Measurements from ENCODE around the gene TRAPPC3L. TPM values are rescaled to one million over a fixed set of nuclear protein-coding genes. Genes with fewer than 3 reads are reported as not detected.

Gene TRAPPC3L
- polyA plus RNA-seq, 2 of the 4 experiments (the other 2 are of a cell fraction), result not detected

GRCh38 chr6:116450769-116451740 is 94.4 kb downstream of the TRAPPC3L start:
- Histone ChIP-seq H3K27ac (no peak overlapping the region), H3K4me2 (no peak overlapping the region), H3K9me3 (no peaks in the 10 kb centered on the region), H3K4me1 (peaks cover 20% of the 10 kb centered on the region), H3K4me3 (no peak overlapping the region)
- no peak for FAIRE-seq
- TF ChIP-seq PHF8 (IDR thresholded peaks at IDR 0.05; ENCODE audit: borderline replicate concordance, low read depth) (no peak), RAD21 (conservative IDR thresholded peaks at IDR 0.05 in 1 of 2, IDR thresholded peaks at IDR 0.05 in 1 of 2) (no peak), MYC (IDR thresholded peaks at IDR 0.05; ENCODE audit: borderline replicate concordance, low read length) (no peak), SREBF2 (IDR thresholded peaks at IDR 0.05) (no peak), CTCF (IDR thresholded peaks at IDR 0.05) (no peak), KDM1A (IDR thresholded peaks at IDR 0.05; ENCODE audit: low read depth) (no peak), TP53 (CRISPR knock-in tag; IDR thresholded peaks at IDR 0.05) (no peak), ESRRA (IDR thresholded peaks at IDR 0.05; ENCODE audit: borderline replicate concordance, low read length) (no peak), EHMT2 (IDR thresholded peaks at IDR 0.05; ENCODE audit: low read depth) (no peak), HOXA7 (CRISPR knock-in tag; IDR thresholded peaks at IDR 0.05) (no peak), FOSB (CRISPR knock-in tag; IDR thresholded peaks at IDR 0.05) (no peak), CEBPB (IDR thresholded peaks at IDR 0.05) (no peak), RFX5 (IDR thresholded peaks at IDR 0.05) (no peak), NFE2L2 (conservative IDR thresholded peaks at IDR 0.05; ENCODE audit: low read length) (no peak)
- TF ChIP-seq, protein P1, sequence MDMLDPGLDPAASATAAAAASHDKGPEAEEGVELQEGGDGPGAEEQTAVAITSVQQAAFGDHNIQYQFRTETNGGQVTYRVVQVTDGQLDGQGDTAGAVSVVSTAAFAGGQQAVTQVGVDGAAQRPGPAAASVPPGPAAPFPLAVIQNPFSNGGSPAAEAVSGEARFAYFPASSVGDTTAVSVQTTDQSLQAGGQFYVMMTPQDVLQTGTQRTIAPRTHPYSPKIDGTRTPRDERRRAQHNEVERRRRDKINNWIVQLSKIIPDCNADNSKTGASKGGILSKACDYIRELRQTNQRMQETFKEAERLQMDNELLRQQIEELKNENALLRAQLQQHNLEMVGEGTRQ (IDR thresholded peaks at IDR 0.05), result no peak
- no peak for ATAC-seq
- CTCF ChIA-PET, result no interaction called here
- DNase-seq (ENCODE audit: low read depth in 1 of 2, low spot score in 1 of 2), result no peak
- WGBS (ENCODE audit: missing lambda C conversion rate), result 59% methylated on average over 9 of the region's 9 CpGs
- POLR2A ChIA-PET, result no interaction called here

DNA sequence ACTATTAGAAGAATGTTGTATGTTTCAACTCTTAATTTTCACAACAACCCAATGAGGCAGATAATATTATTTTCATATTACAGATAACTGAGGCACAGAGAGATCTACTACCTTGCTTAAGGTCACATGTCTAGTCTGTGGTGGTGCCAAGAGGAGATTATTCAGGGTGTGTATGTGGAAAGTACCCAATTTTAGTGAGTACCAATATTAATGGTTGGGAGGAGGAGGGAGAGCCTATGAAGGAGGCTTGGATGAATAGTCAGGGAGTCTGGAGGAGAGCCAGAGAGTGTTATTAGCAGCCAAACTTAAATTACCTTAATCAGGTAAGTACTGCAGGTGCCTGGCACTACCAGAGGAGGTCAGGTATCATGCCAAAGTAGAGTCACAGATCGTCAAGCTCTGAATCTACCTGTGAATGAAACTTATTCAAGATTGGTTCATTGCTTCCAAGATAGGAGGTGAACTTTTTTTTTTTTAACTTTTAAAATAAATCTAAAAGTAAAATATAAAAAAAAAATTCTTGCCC is 95.2 kb downstream of the TRAPPC3L start:
- H3K9me3 ChIP-seq, result no peaks in the 10 kb centered on the region
- ChIA-PET CTCF (interaction anchor here (0.7 kb wide), 1 partner anchor 28 kb away, joined by 3 read pairs; no protein-coding TSS in a partner anchor), POLR2A (no interaction called here)
- ATAC-seq (no peak), FAIRE-seq (no peak), DNase-seq (ENCODE audit: low read depth in 1 of 2, low spot score in 1 of 2) (no peak)
- H3K4me1 ChIP-seq, result peaks cover 22% of the 10 kb centered on the region
- H3K4me2 ChIP-seq, result no peak overlapping the region
- TF ChIP-seq EHF (CRISPR knock-in tag; IDR thresholded peaks at IDR 0.05) (no peak), HOXB13 (CRISPR knock-in tag; IDR thresholded peaks at IDR 0.05; ENCODE audit: low read depth) (no peak), CBX8 (IDR thresholded peaks at IDR 0.05) (no peak), POLR2AphosphoS2 (conservative IDR thresholded peaks at IDR 0.05; ENCODE audit: low read length) (no peak), ZC3H11A (IDR thresholded peaks at IDR 0.05) (no peak), RAD21 (conservative IDR thresholded peaks at IDR 0.05 in 1 of 2, IDR thresholded peaks at IDR 0.05 in 1 of 2) (no peak), RARB (CRISPR knock-in tag; IDR thresholded peaks at IDR 0.05) (no peak), TP53 (CRISPR knock-in tag; IDR thresholded peaks at IDR 0.05) (no peak), FOSB (CRISPR knock-in tag; IDR thresholded peaks at IDR 0.05) (no peak), MYC (IDR thresholded peaks at IDR 0.05; ENCODE audit: borderline replicate concordance, low read length) (no peak), CTCF (IDR thresholded peaks at IDR 0.05) (no peak), REST (IDR thresholded peaks at IDR 0.05) (no peak)
- TF ChIP-seq, protein P2, sequence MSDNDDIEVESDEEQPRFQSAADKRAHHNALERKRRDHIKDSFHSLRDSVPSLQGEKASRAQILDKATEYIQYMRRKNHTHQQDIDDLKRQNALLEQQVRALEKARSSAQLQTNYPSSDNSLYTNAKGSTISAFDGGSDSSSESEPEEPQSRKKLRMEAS (IDR thresholded peaks at IDR 0.05), result no peak
- 85% methylated on average over 1 of the region's 1 CpG for WGBS (ENCODE audit: missing lambda C conversion rate)
- no peak overlapping the region for H3K27ac ChIP-seq
- H3K4me3 ChIP-seq, result no peak overlapping the region

All from A549 (cell line).